EL (cell line): ENCODE measurements around the gene DOK4.

Experiments
- DNase-seq: peaks from one replicate; pipeline ENCODE4 v3.0.0-alpha.2; 2016

The DOK4 gene

GRCh38 chr16:57518922-57519321 is 32.6 kb upstream of the DOK4 start:
- DNase-seq: no peak

- no peak for DNase-seq
These were observed 32.2 kb upstream of the DOK4 start for GRCh38 chr16:57518520-57518919.

DNA sequence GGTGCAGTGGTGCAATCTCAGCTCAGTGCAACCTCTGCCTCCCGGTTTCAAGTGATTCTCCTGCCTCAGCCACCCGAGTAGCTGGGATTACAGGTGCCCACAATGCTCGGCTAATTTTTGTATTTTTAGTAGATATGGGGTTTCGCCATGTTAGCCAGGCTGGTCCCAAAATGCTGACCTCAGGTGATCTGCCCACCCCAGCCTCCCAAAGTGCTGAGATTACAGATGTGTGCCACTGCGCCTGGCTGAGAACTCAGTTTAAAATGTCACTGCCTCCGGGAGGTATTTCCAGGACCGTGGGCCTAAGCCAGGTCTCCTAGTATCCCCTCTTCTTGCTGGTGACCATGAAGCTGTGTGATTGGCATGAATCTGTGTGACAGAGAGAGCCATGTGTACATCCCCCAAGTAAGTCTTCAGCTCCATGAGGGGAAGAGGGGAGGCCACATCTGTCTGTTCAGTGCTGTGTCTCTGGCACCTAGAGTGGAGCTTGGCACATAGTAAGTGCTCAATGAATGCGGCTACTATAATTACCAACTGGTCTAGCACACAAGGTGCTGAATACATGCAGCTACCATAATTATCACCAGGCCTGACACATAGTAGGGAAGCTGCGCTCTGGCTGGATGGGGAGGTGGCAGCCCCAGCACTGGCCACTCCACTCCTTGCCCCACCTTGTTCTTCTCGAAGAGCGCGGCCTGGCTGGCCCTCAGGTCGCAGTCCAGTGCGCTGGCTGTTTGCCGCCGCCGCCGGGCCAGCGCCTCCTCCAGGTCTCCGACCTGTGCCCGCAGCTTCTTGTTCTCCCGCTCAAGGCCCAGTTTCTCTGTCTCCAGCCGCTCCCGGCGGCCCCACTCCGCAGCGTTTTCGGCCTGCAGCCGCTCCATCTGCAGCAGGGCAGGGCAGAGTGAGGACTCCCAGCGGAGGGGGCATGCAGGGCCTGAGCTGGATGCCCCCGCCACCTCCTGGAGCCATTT is 31.4 kb upstream of the DOK4 start:
- no peak for DNase-seq

DNA sequence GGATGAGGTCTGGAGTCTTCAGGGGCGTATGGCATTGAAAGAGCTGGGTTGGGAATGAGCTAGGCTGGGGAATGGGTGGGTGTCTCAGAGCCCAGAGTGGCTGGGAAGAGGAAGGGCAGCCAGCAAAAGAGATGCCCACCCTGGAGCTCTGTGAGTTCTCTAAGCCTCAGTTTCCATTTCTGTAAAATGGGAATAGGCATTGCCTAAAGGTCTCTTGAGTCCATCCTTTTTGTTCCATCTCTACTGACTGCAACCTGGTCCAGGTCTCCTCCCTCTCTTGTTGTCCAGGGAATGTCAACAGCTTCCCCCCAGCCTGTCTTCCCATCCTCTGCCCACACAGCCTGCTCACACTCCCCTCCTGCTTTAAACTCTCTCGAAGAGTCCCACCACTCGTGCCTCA is 30.5 kb upstream of the DOK4 start:
- no peak for DNase-seq

DNA sequence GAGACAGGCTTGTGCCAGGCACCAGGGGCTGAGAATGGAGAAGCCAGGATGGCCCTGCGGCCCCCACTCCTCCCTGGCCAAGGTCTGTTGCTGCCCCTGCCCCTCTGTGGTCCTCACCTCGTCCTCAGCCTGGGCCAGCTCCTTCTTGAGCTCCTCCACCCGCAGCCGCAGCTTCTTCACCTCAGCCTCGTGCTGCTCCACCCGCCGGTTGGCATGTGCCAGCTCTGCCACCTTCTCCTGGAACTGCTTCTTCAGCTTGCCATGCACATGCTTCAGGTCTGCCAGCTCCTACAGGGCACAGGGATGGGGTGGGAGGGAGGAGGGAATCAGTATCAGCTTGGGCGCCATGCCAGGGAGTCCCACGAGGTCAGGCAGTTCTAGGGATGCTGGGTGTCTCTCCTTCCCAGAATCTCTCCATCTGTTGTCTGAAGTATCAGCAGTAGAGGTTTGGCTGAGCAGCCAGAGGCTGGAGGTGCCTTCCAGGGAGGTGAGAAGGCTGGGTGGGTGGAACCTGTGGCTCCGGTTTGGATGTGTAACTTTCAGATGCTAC is 30.0 kb upstream of the DOK4 start:
- DNase-seq: no peak

- no peak for DNase-seq
These were observed 28.7 kb upstream of the DOK4 start for GRCh38 chr16:57514791-57515600.

DNA sequence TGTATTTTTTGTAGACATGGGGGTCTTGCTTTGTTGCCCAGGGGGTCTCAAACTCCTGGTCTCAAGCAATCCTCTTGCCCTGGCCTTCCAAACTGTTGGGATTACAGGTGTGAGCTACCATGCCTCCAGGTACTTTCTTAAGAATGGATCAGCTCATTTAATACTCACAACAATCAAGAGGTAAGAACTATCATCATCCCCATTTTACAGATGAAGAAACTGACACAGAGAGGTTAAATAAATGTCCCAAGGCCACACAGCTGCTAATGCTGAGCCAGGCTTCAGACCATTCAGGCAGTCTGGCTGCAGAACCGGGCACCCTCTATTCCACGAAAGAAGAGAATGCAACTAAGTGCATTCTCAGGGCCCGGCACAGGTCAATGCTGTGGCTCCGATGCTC is 28.1 kb upstream of the DOK4 start:
- no peak for DNase-seq

DNA sequence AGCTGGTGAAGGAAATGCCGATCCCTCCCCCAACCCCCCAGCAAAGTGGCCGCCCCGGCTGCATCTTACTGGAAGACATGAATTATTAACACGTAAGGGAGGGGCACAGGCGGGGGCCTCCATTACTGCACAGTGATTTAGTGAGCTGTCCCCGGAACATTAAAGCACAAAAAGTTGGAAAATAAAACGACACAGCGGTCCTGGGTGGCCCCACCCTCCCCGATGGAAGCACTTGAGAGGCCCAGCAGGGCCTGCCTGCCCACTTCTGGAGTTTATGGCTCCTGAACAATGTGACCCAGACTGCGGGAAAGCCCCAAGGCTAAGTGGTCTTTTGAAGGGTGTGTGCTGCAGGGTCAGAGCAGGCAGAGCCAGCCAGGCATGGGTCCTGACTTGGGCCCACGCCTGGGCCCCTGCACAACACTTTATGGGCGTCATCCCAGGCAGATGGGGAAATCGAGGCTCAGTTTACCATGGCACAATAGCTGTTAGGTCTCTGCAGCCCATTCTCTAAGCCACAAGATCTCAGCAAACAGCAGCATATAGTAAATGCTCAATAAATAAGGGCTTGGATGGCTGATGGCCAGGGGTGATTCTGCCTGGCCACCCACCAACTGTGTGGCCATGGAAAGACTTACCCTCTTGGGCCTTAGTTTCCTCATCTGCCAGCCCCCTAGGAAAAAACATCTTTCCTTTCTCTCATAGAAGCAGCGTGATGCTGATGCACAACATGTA is 27.2 kb upstream of the DOK4 start:
- no peak for DNase-seq

- DNase-seq: no peak
These were observed 26.2 kb upstream of the DOK4 start for GRCh38 chr16:57512296-57513001.

DNA sequence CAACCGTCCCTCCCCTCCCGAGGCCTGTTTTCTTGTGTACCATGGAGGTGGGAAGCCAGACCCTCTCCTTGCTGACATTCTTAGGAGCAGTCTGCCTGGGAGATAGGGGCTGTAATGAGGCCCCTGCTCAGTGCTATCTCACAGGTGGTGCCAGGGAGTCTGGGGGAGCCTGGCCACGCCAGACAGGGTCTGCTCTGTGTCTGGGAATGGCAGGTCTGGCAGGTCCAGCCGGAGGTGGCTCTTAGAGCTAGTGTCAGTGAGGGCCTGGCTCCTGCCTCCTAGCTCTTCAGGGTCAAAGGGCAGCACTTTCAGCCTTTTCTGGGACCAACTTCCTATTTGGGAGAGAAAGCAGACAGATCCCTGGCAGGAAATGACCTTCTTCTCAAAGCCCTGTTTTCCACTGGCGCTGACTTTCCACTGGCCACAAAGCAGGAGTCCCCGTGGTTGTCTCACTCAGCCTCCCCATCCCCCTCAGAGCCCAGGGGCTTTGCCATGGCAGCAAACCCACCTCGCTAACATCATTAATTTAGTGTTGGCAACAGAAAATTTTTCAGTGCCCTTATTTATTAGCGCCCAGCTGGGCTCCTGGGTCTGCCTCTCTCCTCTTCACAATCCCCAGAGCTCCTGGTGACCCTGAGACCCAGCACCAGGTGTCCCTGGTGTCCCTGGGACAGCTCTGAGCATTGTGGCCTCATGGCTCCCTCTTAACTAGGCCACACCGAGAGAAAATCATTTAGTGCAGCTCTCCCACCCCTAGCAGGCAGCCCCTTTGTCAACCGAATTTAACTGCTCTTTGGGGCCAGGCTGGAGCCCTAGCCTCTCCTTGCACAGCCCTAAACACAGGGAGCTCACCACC is 24.0 kb upstream of the DOK4 start:
- no peak for DNase-seq

GRCh38 chr16:57509231-57509923 is 23.1 kb upstream of the DOK4 start:
- DNase-seq: no peak

DNA sequence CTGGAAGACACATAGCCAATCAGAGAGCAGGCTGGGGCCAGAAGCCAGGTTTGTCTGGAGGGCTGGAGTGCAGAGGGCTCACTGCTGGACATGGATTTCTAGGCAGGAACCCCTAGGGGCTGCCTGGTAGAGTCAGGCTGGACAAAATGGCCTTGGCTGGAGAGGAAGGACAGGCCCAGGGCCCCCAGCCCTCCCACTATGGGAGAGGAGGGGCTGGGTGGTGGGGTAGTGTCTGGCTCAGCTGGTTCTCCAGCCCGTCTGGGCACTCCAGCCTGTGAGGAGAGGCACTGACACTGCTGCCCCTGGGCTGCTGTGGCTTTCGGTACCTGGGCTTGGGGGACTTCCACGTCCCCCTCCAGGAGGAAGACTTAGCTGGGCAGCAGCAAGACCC is 21.7 kb upstream of the DOK4 start:
- DNase-seq: no peak

GRCh38 chr16:57507136-57508034 is 21.1 kb upstream of the DOK4 start:
- no peak for DNase-seq

GRCh38 chr16:57505169-57505568 is 18.9 kb upstream of the DOK4 start:
- no peak for DNase-seq

DNA sequence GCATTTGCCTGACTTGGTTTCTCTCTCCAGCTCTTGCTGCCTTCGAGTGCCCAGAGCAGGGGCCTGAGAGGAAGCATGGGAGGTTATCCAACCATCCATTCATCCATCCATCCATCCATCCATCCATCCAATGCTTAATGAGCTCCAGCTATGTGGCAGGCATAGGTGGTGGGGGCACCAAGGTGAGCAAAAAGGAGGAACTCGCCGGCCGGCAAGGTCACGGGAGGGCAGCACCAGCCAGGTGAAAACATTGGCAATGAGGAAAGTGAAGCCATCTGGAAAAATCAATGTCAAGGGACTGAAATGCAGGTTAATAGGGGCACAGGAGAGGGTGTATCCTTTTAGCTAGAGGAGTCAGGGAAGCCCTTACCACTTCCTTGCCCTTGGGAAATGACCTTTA is 18.2 kb upstream of the DOK4 start:
- DNase-seq: no peak

- DNase-seq: no peak
These were observed 17.7 kb upstream of the DOK4 start for GRCh38 chr16:57504001-57504400.

DNA sequence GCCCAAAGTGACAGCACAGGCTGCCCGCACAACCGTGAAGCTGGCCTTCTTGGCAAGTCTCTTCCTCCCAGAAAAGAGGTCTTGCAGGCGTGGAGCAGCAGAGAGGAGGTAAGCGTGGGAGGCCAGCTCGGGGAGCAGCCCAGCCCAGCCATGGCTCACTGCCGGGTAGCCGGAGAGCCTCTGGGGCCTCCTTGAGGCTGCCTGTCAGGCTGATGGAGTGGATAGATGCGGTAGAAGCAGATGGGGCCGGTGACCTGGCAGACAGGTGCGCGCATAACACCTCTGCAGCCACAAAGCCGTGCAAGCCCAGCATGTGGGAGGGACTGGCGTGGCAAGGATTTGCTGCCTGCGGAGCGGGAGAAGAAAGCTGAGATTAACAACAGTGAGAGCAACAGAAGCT is 17.1 kb upstream of the DOK4 start:
- no peak for DNase-seq

- DNase-seq: no peak
These were observed 15.9 kb upstream of the DOK4 start for GRCh38 chr16:57502048-57502775.

- DNase-seq: no peak
These were observed 15.2 kb upstream of the DOK4 start for GRCh38 chr16:57501492-57501891.
